HepG2 (cell line): ENCODE measurements around the gene GPR32. TPM values are rescaled to one million over a fixed set of nuclear protein-coding genes. Genes with fewer than 3 reads are reported as not detected.
A peak's percentile ranks its signal among the peaks of the same experiment; 100 is the strongest.

Source experiments
- MAFG ChIP-seq: sonication (generic); formaldehyde crosslinking; IDR thresholded peaks from 2 replicates; pipeline ENCODE4 v1.5.1; 2020; ENCODE audit warnings: mild to moderate bottlenecking, missing genetic modification reagents
- MTF2 ChIP-seq: sonication (generic); formaldehyde crosslinking; IDR thresholded peaks from 2 replicates; pipeline ENCODE4 v1.5.0; 2020; ENCODE audit warnings: missing genetic modification reagents, borderline replicate concordance
- SMARCE1 ChIP-seq: fragments of 450-650 bp; IDR thresholded peaks from 2 replicates; pipeline ENCODE4 v1.6.1; 2017; ENCODE audit warnings: borderline replicate concordance
- SRSF1 ChIP-seq: fragments of 200-400 bp; formaldehyde crosslinking; optimal IDR thresholded peaks from 2 replicates; pipeline ENCODE3; 2017; ENCODE audit warnings: mild to moderate bottlenecking, low read depth, low read length, moderate library complexity
- ZNF101 ChIP-seq: sonication (generic); formaldehyde crosslinking; IDR thresholded peaks from 2 replicates; pipeline ENCODE4 v1.4.0; 2020; ENCODE audit warnings: mild to moderate bottlenecking, low read depth, missing genetic modification reagents, borderline replicate concordance
- ZNF256 ChIP-seq: sonication (generic); formaldehyde crosslinking; conservative IDR thresholded peaks from 2 replicates; pipeline ENCODE4 v1.4.0; 2020; ENCODE audit warnings: missing genetic modification reagents
- ZNF34 ChIP-seq: sonication (generic); formaldehyde crosslinking; IDR thresholded peaks from 2 replicates; pipeline ENCODE4 v1.4.0; 2020; ENCODE audit warnings: mild to moderate bottlenecking, missing genetic modification reagents, borderline replicate concordance
- ZNF709 ChIP-seq: sonication (generic); formaldehyde crosslinking; IDR thresholded peaks from 2 replicates; pipeline ENCODE4 v1.5.0; 2020; ENCODE audit warnings: mild to moderate bottlenecking, missing genetic modification reagents
- ZNF768 ChIP-seq: sonication (generic); formaldehyde crosslinking; IDR thresholded peaks from 2 replicates; pipeline ENCODE4 v1.4.0; 2020; ENCODE audit warnings: missing genetic modification reagents
- polyA plus RNA-seq, 8 experiments: library from polyadenylated mRNA; depleted of rRNA in 3 of 8; stranded (reverse) in 7 of 8; unstranded in 1 of 8; fragments of >200 nt; fragmentation: Illumina TruSeq in 4 of 8; extraction: Trizol in 4 of 8; gene quantifications; 2 replicates each; pipeline versions ENCODE4 v1.2.1 to v1.2.3, GENCODE V29; 2011 to 2016; ENCODE audit warnings: low read depth in 4 of 8, missing spikeins in 1 of 8, mixed read lengths in 1 of 8; ENCODE audit not compliant: insufficient read depth in 1 of 8
- total RNA-seq, 5 experiments: library from RNA; depleted of rRNA; stranded (reverse); fragments of >200 nt; fragmentation: Illumina TruSeq; extraction: Trizol; gene quantifications; 2 replicates each; pipeline ENCODE4 v1.2.3, GENCODE V29; 2016; ENCODE audit warnings: low read depth in 1 of 5
- TF ChIP-seq, protein P1 (sequence below): sonication (generic); formaldehyde crosslinking; IDR thresholded peaks from 2 replicates; pipeline ENCODE4 v1.5.0; 2020; ENCODE audit warnings: mild to moderate bottlenecking, missing genetic modification reagents, borderline replicate concordance
- TF ChIP-seq, protein P2 (sequence below), 2 experiments: sonication (generic) in 1 of 2; formaldehyde crosslinking in 1 of 2; IDR thresholded peaks; 2 replicates each; pipeline versions ENCODE4 v1.4.0 to v1.6.1; 2018 to 2020; ENCODE audit warnings: missing genetic modification reagents in 2 of 2, borderline replicate concordance in 1 of 2, low read depth in 1 of 2, mild to moderate bottlenecking in 1 of 2, missing biosample characterization in 1 of 2
- TF ChIP-seq, protein P3 (sequence below): sonication (generic); formaldehyde crosslinking; IDR thresholded peaks from 2 replicates; pipeline ENCODE4 v1.4.0; 2020; ENCODE audit warnings: missing genetic modification reagents
- TF ChIP-seq, protein P4 (sequence below): sonication (generic); formaldehyde crosslinking; IDR thresholded peaks from 2 replicates; pipeline ENCODE4 v1.5.0; 2020; ENCODE audit warnings: missing genetic modification reagents
- TF ChIP-seq, protein P5 (sequence below): sonication (generic); formaldehyde crosslinking; IDR thresholded peaks from 2 replicates; pipeline ENCODE4 v1.4.0; 2020; ENCODE audit warnings: missing genetic modification reagents

The GPR32 gene
- total and polyA plus RNA-seq, 2 of the 13 experiments (the other 11 are each of a cell fraction or from before 2014, with no cell fraction given): not detected

DNA sequence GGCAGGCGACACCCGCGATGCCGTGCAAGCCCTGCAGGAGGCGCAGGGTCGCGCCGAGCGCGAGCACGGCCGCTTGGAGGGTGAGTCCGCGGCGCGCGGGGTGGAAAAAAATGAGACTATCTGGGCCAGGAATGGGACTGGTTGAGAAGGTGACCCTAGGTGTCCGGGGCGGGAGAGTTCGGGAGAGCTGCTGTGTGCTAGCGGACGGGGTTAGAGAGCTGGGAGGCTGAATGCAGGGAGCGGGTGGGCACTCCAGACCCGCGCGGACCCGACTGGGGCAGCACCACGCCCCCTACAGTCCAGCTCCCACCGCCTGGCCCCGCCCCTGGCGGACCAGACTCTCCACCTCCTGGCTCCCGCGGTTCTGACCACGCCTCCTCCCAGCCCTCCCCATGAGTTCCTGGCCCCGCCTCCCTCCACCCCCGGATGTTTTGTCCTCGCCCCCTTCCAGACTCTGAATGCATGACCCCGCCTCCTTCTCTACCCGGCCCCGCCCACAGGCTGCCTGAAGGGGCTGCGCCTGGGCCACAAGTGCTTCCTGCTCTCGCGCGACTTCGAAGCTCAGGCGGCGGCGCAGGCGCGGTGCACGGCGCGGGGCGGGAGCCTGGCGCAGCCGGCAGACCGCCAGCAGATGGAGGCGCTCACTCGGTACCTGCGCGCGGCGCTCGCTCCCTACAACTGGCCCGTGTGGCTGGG is 45.6 kb upstream of the GPR32 start (continued):
- TF ChIP-seq, protein P1, sequence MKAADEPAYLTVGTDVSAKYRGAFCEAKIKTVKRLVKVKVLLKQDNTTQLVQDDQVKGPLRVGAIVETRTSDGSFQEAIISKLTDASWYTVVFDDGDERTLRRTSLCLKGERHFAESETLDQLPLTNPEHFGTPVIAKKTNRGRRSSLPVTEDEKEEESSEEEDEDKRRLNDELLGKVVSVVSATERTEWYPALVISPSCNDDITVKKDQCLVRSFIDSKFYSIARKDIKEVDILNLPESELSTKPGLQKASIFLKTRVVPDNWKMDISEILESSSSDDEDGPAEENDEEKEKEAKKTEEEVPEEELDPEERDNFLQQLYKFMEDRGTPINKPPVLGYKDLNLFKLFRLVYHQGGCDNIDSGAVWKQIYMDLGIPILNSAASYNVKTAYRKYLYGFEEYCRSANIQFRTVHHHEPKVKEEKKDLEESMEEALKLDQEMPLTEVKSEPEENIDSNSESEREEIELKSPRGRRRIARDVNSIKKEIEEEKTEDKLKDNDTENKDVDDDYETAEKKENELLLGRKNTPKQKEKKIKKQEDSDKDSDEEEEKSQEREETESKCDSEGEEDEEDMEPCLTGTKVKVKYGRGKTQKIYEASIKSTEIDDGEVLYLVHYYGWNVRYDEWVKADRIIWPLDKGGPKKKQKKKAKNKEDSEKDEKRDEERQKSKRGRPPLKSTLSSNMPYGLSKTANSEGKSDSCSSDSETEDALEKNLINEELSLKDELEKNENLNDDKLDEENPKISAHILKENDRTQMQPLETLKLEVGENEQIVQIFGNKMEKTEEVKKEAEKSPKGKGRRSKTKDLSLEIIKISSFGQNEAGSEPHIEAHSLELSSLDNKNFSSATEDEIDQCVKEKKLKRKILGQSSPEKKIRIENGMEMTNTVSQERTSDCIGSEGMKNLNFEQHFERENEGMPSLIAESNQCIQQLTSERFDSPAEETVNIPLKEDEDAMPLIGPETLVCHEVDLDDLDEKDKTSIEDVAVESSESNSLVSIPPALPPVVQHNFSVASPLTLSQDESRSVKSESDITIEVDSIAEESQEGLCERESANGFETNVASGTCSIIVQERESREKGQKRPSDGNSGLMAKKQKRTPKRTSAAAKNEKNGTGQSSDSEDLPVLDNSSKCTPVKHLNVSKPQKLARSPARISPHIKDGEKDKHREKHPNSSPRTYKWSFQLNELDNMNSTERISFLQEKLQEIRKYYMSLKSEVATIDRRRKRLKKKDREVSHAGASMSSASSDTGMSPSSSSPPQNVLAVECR (CRISPR knock-in tag): peak; percentile 23; the same call in 1 of the 2 replicates
- TF ChIP-seq MAFG (CRISPR knock-in tag) (no peak), MTF2 (no peak; the same call in 1 of the 2 replicates), SRSF1 (no peak), ZNF34 (CRISPR knock-in tag) (no peak), ZNF768 (CRISPR knock-in tag) (peak; percentile 36; the same call in 1 of the 2 replicates), ZNF709 (CRISPR knock-in tag) (no peak), ZNF101 (no peak), ZNF256 (no peak), SMARCE1 (no peak)
- TF ChIP-seq, protein P2, sequence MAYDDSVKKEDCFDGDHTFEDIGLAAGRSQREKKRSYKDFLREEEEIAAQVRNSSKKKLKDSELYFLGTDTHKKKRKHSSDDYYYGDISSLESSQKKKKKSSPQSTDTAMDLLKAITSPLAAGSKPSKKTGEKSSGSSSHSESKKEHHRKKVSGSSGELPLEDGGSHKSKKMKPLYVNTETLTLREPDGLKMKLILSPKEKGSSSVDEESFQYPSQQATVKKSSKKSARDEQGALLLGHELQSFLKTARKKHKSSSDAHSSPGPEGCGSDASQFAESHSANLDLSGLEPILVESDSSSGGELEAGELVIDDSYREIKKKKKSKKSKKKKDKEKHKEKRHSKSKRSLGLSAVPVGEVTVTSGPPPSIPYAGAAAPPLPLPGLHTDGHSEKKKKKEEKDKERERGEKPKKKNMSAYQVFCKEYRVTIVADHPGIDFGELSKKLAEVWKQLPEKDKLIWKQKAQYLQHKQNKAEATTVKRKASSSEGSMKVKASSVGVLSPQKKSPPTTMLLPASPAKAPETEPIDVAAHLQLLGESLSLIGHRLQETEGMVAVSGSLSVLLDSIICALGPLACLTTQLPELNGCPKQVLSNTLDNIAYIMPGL (CRISPR knock-in tag; IDR thresholded peaks at IDR 0.05; ENCODE audit: borderline replicate concordance in 1 of 2, low read depth in 1 of 2): peak in 1 of 2 experiments; percentile 69; a peak in 1 of 4 replicates
- TF ChIP-seq, protein P3, sequence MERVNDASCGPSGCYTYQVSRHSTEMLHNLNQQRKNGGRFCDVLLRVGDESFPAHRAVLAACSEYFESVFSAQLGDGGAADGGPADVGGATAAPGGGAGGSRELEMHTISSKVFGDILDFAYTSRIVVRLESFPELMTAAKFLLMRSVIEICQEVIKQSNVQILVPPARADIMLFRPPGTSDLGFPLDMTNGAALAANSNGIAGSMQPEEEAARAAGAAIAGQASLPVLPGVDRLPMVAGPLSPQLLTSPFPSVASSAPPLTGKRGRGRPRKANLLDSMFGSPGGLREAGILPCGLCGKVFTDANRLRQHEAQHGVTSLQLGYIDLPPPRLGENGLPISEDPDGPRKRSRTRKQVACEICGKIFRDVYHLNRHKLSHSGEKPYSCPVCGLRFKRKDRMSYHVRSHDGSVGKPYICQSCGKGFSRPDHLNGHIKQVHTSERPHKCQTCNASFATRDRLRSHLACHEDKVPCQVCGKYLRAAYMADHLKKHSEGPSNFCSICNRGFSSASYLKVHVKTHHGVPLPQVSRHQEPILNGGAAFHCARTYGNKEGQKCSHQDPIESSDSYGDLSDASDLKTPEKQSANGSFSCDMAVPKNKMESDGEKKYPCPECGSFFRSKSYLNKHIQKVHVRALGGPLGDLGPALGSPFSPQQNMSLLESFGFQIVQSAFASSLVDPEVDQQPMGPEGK (CRISPR knock-in tag): 0 out of 2 replicates have a peak, but pooled peaks have one; percentile 16
- TF ChIP-seq, protein P4, sequence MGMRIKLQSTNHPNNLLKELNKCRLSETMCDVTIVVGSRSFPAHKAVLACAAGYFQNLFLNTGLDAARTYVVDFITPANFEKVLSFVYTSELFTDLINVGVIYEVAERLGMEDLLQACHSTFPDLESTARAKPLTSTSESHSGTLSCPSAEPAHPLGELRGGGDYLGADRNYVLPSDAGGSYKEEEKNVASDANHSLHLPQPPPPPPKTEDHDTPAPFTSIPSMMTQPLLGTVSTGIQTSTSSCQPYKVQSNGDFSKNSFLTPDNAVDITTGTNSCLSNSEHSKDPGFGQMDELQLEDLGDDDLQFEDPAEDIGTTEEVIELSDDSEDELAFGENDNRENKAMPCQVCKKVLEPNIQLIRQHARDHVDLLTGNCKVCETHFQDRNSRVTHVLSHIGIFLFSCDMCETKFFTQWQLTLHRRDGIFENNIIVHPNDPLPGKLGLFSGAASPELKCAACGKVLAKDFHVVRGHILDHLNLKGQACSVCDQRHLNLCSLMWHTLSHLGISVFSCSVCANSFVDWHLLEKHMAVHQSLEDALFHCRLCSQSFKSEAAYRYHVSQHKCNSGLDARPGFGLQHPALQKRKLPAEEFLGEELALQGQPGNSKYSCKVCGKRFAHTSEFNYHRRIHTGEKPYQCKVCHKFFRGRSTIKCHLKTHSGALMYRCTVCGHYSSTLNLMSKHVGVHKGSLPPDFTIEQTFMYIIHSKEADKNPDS (CRISPR knock-in tag): no peak
- TF ChIP-seq, protein P5, sequence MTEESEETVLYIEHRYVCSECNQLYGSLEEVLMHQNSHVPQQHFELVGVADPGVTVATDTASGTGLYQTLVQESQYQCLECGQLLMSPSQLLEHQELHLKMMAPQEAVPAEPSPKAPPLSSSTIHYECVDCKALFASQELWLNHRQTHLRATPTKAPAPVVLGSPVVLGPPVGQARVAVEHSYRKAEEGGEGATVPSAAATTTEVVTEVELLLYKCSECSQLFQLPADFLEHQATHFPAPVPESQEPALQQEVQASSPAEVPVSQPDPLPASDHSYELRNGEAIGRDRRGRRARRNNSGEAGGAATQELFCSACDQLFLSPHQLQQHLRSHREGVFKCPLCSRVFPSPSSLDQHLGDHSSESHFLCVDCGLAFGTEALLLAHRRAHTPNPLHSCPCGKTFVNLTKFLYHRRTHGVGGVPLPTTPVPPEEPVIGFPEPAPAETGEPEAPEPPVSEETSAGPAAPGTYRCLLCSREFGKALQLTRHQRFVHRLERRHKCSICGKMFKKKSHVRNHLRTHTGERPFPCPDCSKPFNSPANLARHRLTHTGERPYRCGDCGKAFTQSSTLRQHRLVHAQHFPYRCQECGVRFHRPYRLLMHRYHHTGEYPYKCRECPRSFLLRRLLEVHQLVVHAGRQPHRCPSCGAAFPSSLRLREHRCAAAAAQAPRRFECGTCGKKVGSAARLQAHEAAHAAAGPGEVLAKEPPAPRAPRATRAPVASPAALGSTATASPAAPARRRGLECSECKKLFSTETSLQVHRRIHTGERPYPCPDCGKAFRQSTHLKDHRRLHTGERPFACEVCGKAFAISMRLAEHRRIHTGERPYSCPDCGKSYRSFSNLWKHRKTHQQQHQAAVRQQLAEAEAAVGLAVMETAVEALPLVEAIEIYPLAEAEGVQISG (CRISPR knock-in tag): 0 out of 2 replicates have a peak, but pooled peaks have one; percentile 18
